Raji (cell line): Measurements from ENCODE around the gene VAT1L.

Source experiments
- POLR2A ChIP-seq: IDR thresholded peaks from 2 replicates; pipeline ENCODE4 v1.6.1; 2011; ENCODE audit warnings: low read depth, low read length, control low read depth; ENCODE audit not compliant: insufficient read depth

VAT1L gene

DNA sequence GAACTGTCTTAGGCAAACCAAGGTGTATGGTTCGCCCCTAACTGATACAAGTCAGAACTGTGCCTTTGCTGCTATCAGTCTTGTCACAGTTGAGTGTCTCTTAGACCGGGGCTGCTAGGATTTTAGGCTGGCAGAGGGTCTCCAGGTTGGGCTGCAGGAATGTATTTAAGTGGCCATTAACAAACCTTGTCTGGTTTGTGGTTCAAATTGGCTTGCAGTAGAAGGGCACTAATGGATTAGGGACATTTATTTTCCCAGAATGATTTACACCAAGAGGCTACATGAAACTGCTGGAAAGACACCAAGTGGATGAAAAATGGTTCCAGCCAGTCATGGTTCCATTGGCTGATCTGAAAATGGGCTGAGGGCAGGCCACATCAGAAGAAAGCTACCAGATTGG is 5.1 kb downstream of the VAT1L start:
- TF ChIP-seq POLR2A: no peak

GRCh38 chr16:77794586-77794985 is 6.2 kb downstream of the VAT1L start:
- no peak for TF ChIP-seq POLR2A

GRCh38 chr16:77801817-77802216 is 13.5 kb downstream of the VAT1L start:
- TF ChIP-seq POLR2A: no peak

GRCh38 chr16:77805398-77805797 is 17.0 kb downstream of the VAT1L start:
- TF ChIP-seq POLR2A: no peak

- TF ChIP-seq POLR2A: no peak
Measured at GRCh38 chr16:77807021-77807420, 18.7 kb downstream of the VAT1L start.

GRCh38 chr16:77812856-77813500 is 24.6 kb downstream of the VAT1L start:
- TF ChIP-seq POLR2A: no peak

DNA sequence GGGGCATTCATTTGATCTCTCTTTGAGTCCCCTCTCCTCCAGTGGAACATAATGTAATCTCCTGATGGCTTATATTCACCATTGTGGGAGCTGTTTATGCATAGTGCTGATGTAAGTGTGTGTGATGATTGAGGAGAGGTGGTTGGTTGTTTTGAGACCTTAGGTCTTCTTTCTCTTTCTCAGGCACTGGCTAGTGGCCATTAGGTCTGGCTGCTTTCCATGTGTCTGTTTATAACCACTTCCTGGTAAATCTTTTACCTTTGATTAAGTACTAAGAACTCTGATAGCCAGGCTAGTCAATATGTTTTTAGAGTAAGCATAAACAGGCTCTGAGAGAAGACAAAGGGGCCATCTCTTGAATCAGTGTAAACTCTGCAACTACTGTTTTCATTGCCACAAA is 27.9 kb downstream of the VAT1L start:
- TF ChIP-seq POLR2A: no peak

GRCh38 chr16:77820340-77820739 is 32.0 kb downstream of the VAT1L start:
- TF ChIP-seq POLR2A: no peak

- no peak for TF ChIP-seq POLR2A
Measured at GRCh38 chr16:77822661-77823060, 34.3 kb downstream of the VAT1L start.

DNA sequence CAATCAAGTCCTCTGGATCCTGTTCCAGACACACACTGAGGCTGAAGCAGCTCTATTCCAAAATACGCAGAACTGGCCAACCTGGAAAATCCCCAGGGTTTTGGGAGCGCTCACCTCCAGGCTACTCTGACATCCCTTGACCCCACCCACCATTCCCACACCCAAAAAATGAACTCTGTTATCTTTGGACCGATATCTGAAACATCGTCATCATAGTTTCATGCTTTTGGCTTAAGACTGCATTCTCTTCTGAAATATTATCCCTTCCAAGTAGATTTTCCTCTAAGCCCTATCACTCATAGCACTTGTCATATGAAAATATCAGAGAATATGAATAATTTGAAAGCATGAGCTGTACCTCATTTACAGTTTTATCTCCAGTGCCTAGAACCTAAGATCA is 34.7 kb downstream of the VAT1L start:
- no peak for TF ChIP-seq POLR2A

GRCh38 chr16:77825196-77825595 is 36.8 kb downstream of the VAT1L start:
- no peak for TF ChIP-seq POLR2A

DNA sequence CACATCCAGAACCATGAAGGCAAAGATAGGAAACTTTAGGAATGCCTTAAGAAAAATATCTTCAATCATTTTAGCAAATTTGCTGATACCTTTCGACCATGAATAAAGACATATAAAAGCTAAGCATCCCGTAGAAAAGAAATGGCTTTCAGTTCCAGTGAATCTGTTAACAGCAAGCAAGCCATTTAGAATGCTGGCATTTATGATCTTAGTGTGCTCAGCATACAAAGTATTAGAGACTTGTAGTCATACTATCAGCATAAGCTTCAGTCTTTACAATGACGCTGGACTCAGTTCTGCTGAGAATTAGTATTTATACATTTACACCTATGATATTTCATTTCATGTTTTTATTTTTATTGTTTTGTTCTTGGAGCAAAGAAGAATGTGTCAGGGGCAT is 38.7 kb downstream of the VAT1L start:
- no peak for TF ChIP-seq POLR2A

GRCh38 chr16:77833921-77834634 is 45.7 kb downstream of the VAT1L start:
- TF ChIP-seq POLR2A: no peak

- TF ChIP-seq POLR2A: no peak
Measured at GRCh38 chr16:77834635-77835540, 46.5 kb downstream of the VAT1L start.

- TF ChIP-seq POLR2A: no peak
Measured at GRCh38 chr16:77836801-77837200, 48.4 kb downstream of the VAT1L start.
